HG02623 (cell line): ENCODE measurements around the gene HCFC1R1.
A peak's percentile ranks its signal among the peaks of the same experiment; 100 is the strongest.

Source experiments
- ATAC-seq: cut with Tn5 transposase; IDR thresholded peaks from one replicate; pipeline ENCODE4 v1.9.1; 2021; ENCODE audit warnings: moderate library complexity; ENCODE audit not compliant: unreplicated experiment

Gene HCFC1R1

GRCh38 chr16:3001316-3001715 is 22.4 kb downstream of the HCFC1R1 start:
- no peak for ATAC-seq

- no peak for ATAC-seq
These were observed 23.2 kb downstream of the HCFC1R1 start for GRCh38 chr16:3000540-3000939.

GRCh38 chr16:2999929-3000328 is 23.8 kb downstream of the HCFC1R1 start:
- ATAC-seq: no peak

- no peak for ATAC-seq
These were observed 27.4 kb downstream of the HCFC1R1 start for GRCh38 chr16:2996298-2996697.

GRCh38 chr16:2992383-2993081 is 31.2 kb downstream of the HCFC1R1 start:
- ATAC-seq: no peak

- ATAC-seq: no peak
These were observed 32.0 kb downstream of the HCFC1R1 start for GRCh38 chr16:2991566-2992261.

GRCh38 chr16:2990891-2991290 is 32.9 kb downstream of the HCFC1R1 start:
- no peak for ATAC-seq

GRCh38 chr16:2988590-2989099 is 35.1 kb downstream of the HCFC1R1 start:
- no peak for ATAC-seq

GRCh38 chr16:2987833-2988232 is 35.9 kb downstream of the HCFC1R1 start:
- no peak for ATAC-seq

GRCh38 chr16:2987286-2987685 is 36.5 kb downstream of the HCFC1R1 start:
- ATAC-seq: no peak

- ATAC-seq: no peak
These were observed 37.0 kb downstream of the HCFC1R1 start for GRCh38 chr16:2986623-2987188.

GRCh38 chr16:2985893-2986355 is 37.8 kb downstream of the HCFC1R1 start:
- ATAC-seq: no peak

GRCh38 chr16:2985462-2985861 is 38.3 kb downstream of the HCFC1R1 start:
- no peak for ATAC-seq

- no peak for ATAC-seq
These were observed 40.0 kb downstream of the HCFC1R1 start for GRCh38 chr16:2983706-2984136.

GRCh38 chr16:2982402-2982801 is 41.3 kb downstream of the HCFC1R1 start:
- ATAC-seq: no peak

GRCh38 chr16:2981899-2982250 is 41.9 kb downstream of the HCFC1R1 start:
- no peak for ATAC-seq

- no peak for ATAC-seq
These were observed 42.4 kb downstream of the HCFC1R1 start for GRCh38 chr16:2981177-2981898.

- ATAC-seq: peak; percentile 65
These were observed 43.2 kb downstream of the HCFC1R1 start, which contains the start of gene PKMYT1 for GRCh38 chr16:2980227-2981176. TSS of gene PKMYT1 (minus strand) at chr16:2980446. CDS start at chr16:2979657, 789 bp downstream.

GRCh38 chr16:2979669-2980226 is 44.0 kb downstream of the HCFC1R1 start:
- no peak for ATAC-seq

GRCh38 chr16:2977440-2977839 is 46.3 kb downstream of the HCFC1R1 start:
- no peak for ATAC-seq
